H1 (cell line): ENCODE results near the gene PAQR5. TPM values are rescaled to one million over a fixed set of nuclear protein-coding genes. Genes with fewer than 3 reads are reported as not detected.

ENCODE experiments used
- CTCF ChIA-PET: fragments of 300-600 bp; sonication (Branson Sonifier 250); formaldehyde crosslinking; loops from one replicate; lab custom pipeline; 2021; ENCODE audit not compliant: partially characterized antibody; lab: Charles Lee
- POLR2A ChIA-PET: fragments of 300-600 bp; sonication (Branson Sonifier 250); formaldehyde crosslinking; loops from one replicate; lab custom pipeline; 2021; ENCODE audit warnings: inconsistent platforms; ENCODE audit not compliant: partially characterized antibody; lab: Charles Lee
- DNase-seq, 2 experiments: peaks; one replicate each; pipeline versions ENCODE4 v3.0.0 to v3.0.0-alpha.2; 2010 to 2022; ENCODE audit warnings: low spot score in 2 of 2, low read depth in 1 of 2, mixed read lengths in 1 of 2
- FAIRE-seq: peaks from 2 replicates; lab custom pipeline; 2011; peaks lifted over from hg19 to GRCh38; lab: Jason Lieb, UNC
- H2AFZ ChIP-seq: 2 replicates; pipeline ENCODE4 v1.8.1; 2012; ENCODE audit warnings: low read length, inconsistent platforms
- H2AK5ac ChIP-seq: 2 replicates; pipeline ENCODE4 v1.6.1; 2013; ENCODE audit warnings: low read depth, low read length
- H2BK120ac ChIP-seq: replicated peaks from 2 replicates; pipeline ENCODE3; 2013; ENCODE audit warnings: low read depth, low read length, inconsistent platforms
- H2BK12ac ChIP-seq: 2 replicates; pipeline ENCODE4 v1.6.1; 2013; ENCODE audit warnings: low read depth, low read length
- H2BK15ac ChIP-seq: 2 replicates; pipeline ENCODE4 v1.6.1; 2013; ENCODE audit warnings: low read length
- H2BK20ac ChIP-seq: 2 replicates; pipeline ENCODE4 v1.6.1; 2013; ENCODE audit warnings: low read length
- H2BK5ac ChIP-seq: 2 replicates; pipeline ENCODE4 v1.6.1; 2013; ENCODE audit warnings: low read depth, low read length
- H3K14ac ChIP-seq: 2 replicates; pipeline ENCODE4 v1.6.1; 2013; ENCODE audit warnings: inconsistent platforms; ENCODE audit not compliant: insufficient read length
- H3K18ac ChIP-seq: 2 replicates; pipeline ENCODE4 v1.6.1; 2013; ENCODE audit warnings: low read length; ENCODE audit errors: extremely low read depth
- H3K23ac ChIP-seq: 2 replicates; pipeline ENCODE4 v1.6.1; 2013; ENCODE audit warnings: inconsistent platforms; ENCODE audit not compliant: insufficient read length
- H3K23me2 ChIP-seq: 2 replicates; pipeline ENCODE4 v1.6.1; 2013; ENCODE audit warnings: low read depth, low read length
- H3K27ac ChIP-seq: 2 replicates; pipeline ENCODE4 v1.6.1; 2011; ENCODE audit warnings: low read depth, low read length, inconsistent platforms
- H3K27me3 ChIP-seq, 4 experiments: replicated peaks in 1 of 4; 1 replicate in 1 of 4; 2 replicates in 3 of 4; pipeline versions ENCODE4 v1.6.1 to v1.8.1; 2011 to 2013; ENCODE audit warnings: low read length in 3 of 4, mild to moderate bottlenecking in 3 of 4, inconsistent platforms in 2 of 4, mixed read lengths in 2 of 4, moderate library complexity in 1 of 4; ENCODE audit not compliant: control insufficient read depth in 3 of 4, insufficient read depth in 3 of 4; ENCODE audit errors: extremely low read depth in 1 of 4
- H3K36me3 ChIP-seq, 4 experiments: 2 replicates each; pipeline versions ENCODE4 v1.6.1 to v1.8.1; 2011 to 2013; ENCODE audit warnings: mild to moderate bottlenecking in 4 of 4, low read length in 3 of 4, moderate library complexity in 2 of 4, control low read depth in 1 of 4, inconsistent platforms in 1 of 4; ENCODE audit not compliant: insufficient read depth in 4 of 4, control insufficient read depth in 2 of 4
- H3K4ac ChIP-seq: replicated peaks from 2 replicates; pipeline ENCODE3; 2013; ENCODE audit warnings: low read length, low read depth, mixed read lengths, inconsistent platforms; ENCODE audit not compliant: insufficient read length
- H3K4me1 ChIP-seq, 4 experiments: replicated peaks in 1 of 4; 1 replicate in 1 of 4; 2 replicates in 3 of 4; pipeline versions ENCODE4 v1.6.1 to v1.8.1; 2011 to 2013; ENCODE audit warnings: low read length in 3 of 4, inconsistent platforms in 2 of 4, mixed read lengths in 1 of 4; ENCODE audit not compliant: insufficient read depth in 4 of 4, control insufficient read depth in 3 of 4
- H3K4me2 ChIP-seq, 2 experiments: 2 replicates each; pipeline versions ENCODE4 v1.6.1 to v1.8.1; 2011 to 2013; ENCODE audit warnings: low read depth in 2 of 2, low read length in 2 of 2, control low read depth in 1 of 2, inconsistent platforms in 1 of 2, mild to moderate bottlenecking in 1 of 2; ENCODE audit not compliant: insufficient read depth in 1 of 2
- H3K4me3 ChIP-seq, 4 experiments: fragments of 200-600, 300-600 bp in 1 of 4; sonication (generic), shearing (Covaris generic), sonication (Bioruptor Twin) in 1 of 4; 2 replicates each; pipeline versions ENCODE4 v1.5.1 to v1.8.1; 2011 to 2016; ENCODE audit warnings: low read length in 4 of 4, low read depth in 3 of 4, control low read depth in 2 of 4, inconsistent platforms in 2 of 4, mild to moderate bottlenecking in 2 of 4, mixed read lengths in 1 of 4, moderate library complexity in 1 of 4; ENCODE audit not compliant: insufficient read depth in 2 of 4; ENCODE audit errors: extremely low read depth in 1 of 4
- H3K56ac ChIP-seq: replicated peaks from 2 replicates; pipeline ENCODE3; 2013; ENCODE audit warnings: low read depth, mild to moderate bottlenecking, mixed read lengths, low read length, inconsistent platforms; ENCODE audit not compliant: insufficient read length
- H3K79me1 ChIP-seq: 2 replicates; pipeline ENCODE4 v1.6.1; 2013; ENCODE audit warnings: low read depth, low read length, control low read depth
- H3K79me2 ChIP-seq, 2 experiments: 2 replicates each; pipeline versions ENCODE4 v1.6.1 to v1.8.1; 2012 to 2013; ENCODE audit warnings: low read length in 2 of 2, mild to moderate bottlenecking in 2 of 2, inconsistent platforms in 1 of 2; ENCODE audit not compliant: insufficient read depth in 2 of 2, control insufficient read depth in 1 of 2
- H3K9ac ChIP-seq, 4 experiments: replicated peaks in 1 of 4; 1 replicate in 1 of 4; 2 replicates in 3 of 4; pipeline versions ENCODE4 v1.6.1 to v1.8.1; 2011 to 2013; ENCODE audit warnings: low read depth in 3 of 4, low read length in 3 of 4, control low read depth in 2 of 4, mild to moderate bottlenecking in 2 of 4, moderate library complexity in 2 of 4, inconsistent platforms in 1 of 4; ENCODE audit errors: extremely low read depth in 1 of 4
- H3K9me3 ChIP-seq, 2 experiments: 2 replicates each; pipeline versions ENCODE4 v1.6.1 to v1.8.1; 2012 to 2013; ENCODE audit warnings: mild to moderate bottlenecking in 2 of 2, moderate library complexity in 2 of 2, control low read depth in 1 of 2, inconsistent platforms in 1 of 2, low read depth in 1 of 2, low read length in 1 of 2, mixed read lengths in 1 of 2; ENCODE audit not compliant: insufficient read depth in 2 of 2
- H4K20me1 ChIP-seq, 2 experiments: replicated peaks in 1 of 2; 2 replicates each; pipeline versions ENCODE3 to v1.8.1; 2011 to 2013; ENCODE audit warnings: inconsistent platforms in 2 of 2, low read length in 2 of 2, mild to moderate bottlenecking in 1 of 2; ENCODE audit not compliant: insufficient read depth in 2 of 2, control insufficient read depth in 1 of 2
- H4K5ac ChIP-seq: 2 replicates; pipeline ENCODE4 v1.6.1; 2013; ENCODE audit warnings: low read length, low read depth, mixed read lengths, inconsistent platforms; ENCODE audit not compliant: insufficient read length
- H4K8ac ChIP-seq: 2 replicates; pipeline ENCODE4 v1.8.0; 2013; ENCODE audit warnings: mild to moderate bottlenecking, moderate library complexity, low read length, inconsistent platforms; ENCODE audit not compliant: insufficient read depth; ENCODE audit errors: extremely low read depth
- H4K91ac ChIP-seq: replicated peaks from 2 replicates; pipeline ENCODE3; 2013; ENCODE audit warnings: low read length, mixed read lengths, inconsistent platforms; ENCODE audit not compliant: insufficient read length
- CREB1 ChIP-seq: IDR thresholded peaks from 2 replicates; pipeline ENCODE4 v1.6.1; 2012; ENCODE audit warnings: inconsistent platforms
- GTF2F1 ChIP-seq: IDR thresholded peaks from 2 replicates; pipeline ENCODE4 v1.6.1; 2012; ENCODE audit warnings: low read depth, low read length, improper control_type of control experiment, borderline replicate concordance
- MAFK ChIP-seq: IDR thresholded peaks from 2 replicates; pipeline ENCODE4 v1.6.1; 2012; ENCODE audit warnings: low read depth, mild to moderate bottlenecking, improper control_type of control experiment, low read length
- NANOG ChIP-seq: IDR thresholded peaks from 2 replicates; pipeline ENCODE4 v1.6.1; 2011; ENCODE audit warnings: low read length, low read depth, mild to moderate bottlenecking, inconsistent platforms; ENCODE audit not compliant: insufficient read depth, poor library complexity, severe bottlenecking
- PHF8 ChIP-seq: fragments of 200-600 bp; sonication (generic); conservative IDR thresholded peaks from 2 replicates; pipeline ENCODE4 v1.7.1; 2012; ENCODE audit warnings: low read depth, mild to moderate bottlenecking, inconsistent platforms, low read length, moderate library complexity
- POLR2A ChIP-seq, 2 experiments: IDR thresholded peaks; 1 replicate in 1 of 2; 2 replicates in 1 of 2; pipeline ENCODE4 v1.6.1; 2011; ENCODE audit warnings: low read depth in 2 of 2, low read length in 2 of 2, mild to moderate bottlenecking in 2 of 2; ENCODE audit errors: control extremely low read depth in 1 of 2
- TAF1 ChIP-seq: IDR thresholded peaks from 2 replicates; pipeline ENCODE4 v1.6.1; 2011; ENCODE audit warnings: mild to moderate bottlenecking, low read depth, low read length
- polyA plus RNA-seq, 7 experiments: library from polyadenylated mRNA; depleted of rRNA in 3 of 7; stranded (reverse) in 5 of 7; unstranded in 2 of 7; fragments of >200 nt in 5 of 7; fragments of 200-250 nt in 2 of 7; gene quantifications; 1 replicate in 5 of 7; 2 replicates in 1 of 7; 4 replicates in 1 of 7; pipeline versions ENCODE4 v1.2.1 to v1.2.3, GENCODE V29; 2011 to 2013; ENCODE audit warnings: missing spikeins in 2 of 7, mixed read lengths in 2 of 7
- total RNA-seq: library from RNA; stranded (reverse); fragmentation: NEBNext Ultra II Directional; extraction: Animal tissue kit (Norgen Biotek cat#: 25700); gene quantifications from 2 replicates; pipeline ENCODE4 v1.2.1, GENCODE V29; 2021

The PAQR5 gene
- total and polyA plus RNA-seq, 2 of the 8 experiments (the other 6 are each of a cell fraction or from before 2014, with no cell fraction given) = 8.7 to 18.1 TPM

DNA sequence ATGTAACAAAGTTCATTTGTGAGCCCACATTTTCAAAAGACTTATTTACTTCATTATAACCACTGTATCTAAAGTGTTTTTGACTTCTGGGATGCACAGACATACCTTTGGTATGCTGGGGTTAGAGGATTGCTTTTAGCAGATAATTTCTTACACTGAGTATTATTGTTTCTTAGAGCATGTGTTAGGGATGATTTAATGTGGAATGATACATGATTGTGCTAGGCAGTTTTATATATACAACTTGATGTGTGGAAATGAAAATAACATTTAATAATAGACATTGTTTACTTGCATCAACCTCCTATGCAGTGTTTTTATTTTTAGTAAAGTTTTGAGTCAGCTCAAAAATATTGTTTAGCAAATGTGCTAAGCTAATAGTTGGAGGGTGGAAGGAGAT, 118.9 kb downstream of the PAQR5 start (continued):
- TF ChIP-seq MAFK = no peak
- TF ChIP-seq, all 59 proteins: peak for 0

DNA sequence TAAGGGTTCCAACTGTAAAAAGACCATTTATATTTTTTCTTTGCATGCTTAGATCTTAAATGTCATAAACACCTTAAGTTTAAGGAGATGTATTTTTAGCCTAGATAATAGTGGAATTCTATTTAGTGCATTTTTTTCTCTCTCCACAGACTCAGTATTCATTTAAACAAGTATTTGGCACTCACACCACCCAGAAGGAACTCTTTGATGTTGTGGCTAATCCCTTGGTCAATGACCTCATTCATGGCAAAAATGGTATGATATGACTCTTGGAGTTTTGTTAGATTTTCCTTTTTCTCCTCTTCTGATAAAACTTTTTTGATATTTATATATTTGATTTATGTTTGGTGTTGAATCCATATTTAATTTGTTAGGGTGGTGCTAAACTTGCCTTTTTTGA, 122.8 kb downstream of the PAQR5 start:
- no peak overlapping the region for H2AK5ac ChIP-seq
- H4K20me1 ChIP-seq = no peaks in the 10 kb centered on the region
- no peaks in the 10 kb centered on the region for H3K23me2 ChIP-seq
- no peak overlapping the region for H3K23ac ChIP-seq
- peaks cover 3% of the 10 kb centered on the region for H3K79me1 ChIP-seq
- no peak overlapping the region for H3K56ac ChIP-seq
- H4K8ac ChIP-seq = no peak overlapping the region
- H3K27ac ChIP-seq = no peak overlapping the region
- no peak overlapping the region for H3K4me2 ChIP-seq
- H3K4me3 ChIP-seq = no peak overlapping the region
- TF ChIP-seq PHF8 (no peak), POLR2A (IDR thresholded peaks at IDR 0.05; ENCODE audit: control extremely low read depth in 1 of 2, low read depth in 2 of 2, low read length in 2 of 2) (no peak), GTF2F1 (no peak), CREB1 (no peak), NANOG (no peak), TAF1 (no peak)
- no peak overlapping the region for H3K9ac ChIP-seq
- H3K18ac ChIP-seq = no peak overlapping the region
- H2BK5ac ChIP-seq = no peak overlapping the region
- H2BK12ac ChIP-seq = no peak overlapping the region
- H3K9me3 ChIP-seq = no peaks in the 10 kb centered on the region
- no peak for DNase-seq
- no peak overlapping the region for H3K4ac ChIP-seq
- ChIA-PET CTCF (interaction anchor here (0.7 kb wide), 1 partner anchor 146 kb away, joined by 4 read pairs; no protein-coding TSS in a partner anchor), POLR2A (interaction anchor here (3.7 kb wide), 1 partner anchor 31 kb away, joined by 19 read pairs; the partner anchor contains the start of gene RPLP1)
- no peak overlapping the region for H2BK120ac ChIP-seq
- H2AFZ ChIP-seq = no peak overlapping the region
- no peak overlapping the region for H2BK15ac ChIP-seq
- no peaks in the 10 kb centered on the region for H3K27me3 ChIP-seq
- no peak overlapping the region for H3K14ac ChIP-seq
- no peak overlapping the region for H4K5ac ChIP-seq
- FAIRE-seq = no peak
- no peaks in the 10 kb centered on the region for H3K4me1 ChIP-seq
- no peak overlapping the region for H2BK20ac ChIP-seq
- peaks cover 0 to 24% of the 10 kb centered on the region in 2 experiments; a peak in 2 of 4 replicates for H3K79me2 ChIP-seq
- H4K91ac ChIP-seq = no peak overlapping the region
- peaks cover 22 to 85% (median 65%) of the 10 kb centered on the region in 4 experiments for H3K36me3 ChIP-seq
